CD4-positive, alpha-beta T cell (primary cell): ENCODE data around the gene RPGRIP1L. TPM values are rescaled to one million over a fixed set of nuclear protein-coding genes. Genes with fewer than 3 reads are reported as not detected.

Experiments
- ATAC-seq: fragments of 200-7000 bp; cut with Tn5 transposase; one replicate; pipeline ENCODE4 v1.10.0; 2022; ENCODE audit warnings: mild to moderate bottlenecking; ENCODE audit not compliant: poor library complexity
- CTCF ChIA-PET: fragments of 350-600 bp; sonication (Branson Sonifier 250); formaldehyde crosslinking; loops from one replicate; lab custom pipeline; 2021; ENCODE audit warnings: antibody characterized with exemption, inconsistent platforms; lab: Charles Lee
- POLR2A ChIA-PET: fragments of 350-600 bp; sonication (Branson Sonifier 250); formaldehyde crosslinking; loops from one replicate; lab custom pipeline; 2021; ENCODE audit warnings: antibody characterized with exemption, inconsistent platforms; lab: Charles Lee
- DNase-seq, 14 experiments: peaks; one replicate each; pipeline ENCODE4 v3.0.0-alpha.2; 2013 to 2020; ENCODE audit warnings: mixed read lengths in 2 of 14
- H3K27ac ChIP-seq, 2 donors: one replicate each; pipeline versions ENCODE4 v1.5.1 to v1.7.0; 2013; ENCODE audit warnings: low read length in 2 of 2, low read depth in 1 of 2, mild to moderate bottlenecking in 1 of 2
- H3K27me3 ChIP-seq, 2 experiments: 1 replicate in 1 of 2; 2 replicates in 1 of 2; pipeline versions ENCODE4 v1.6.1 to v1.7.0; 2013; ENCODE audit warnings: low read length in 2 of 2, control low read depth in 1 of 2, mild to moderate bottlenecking in 1 of 2, moderate library complexity in 1 of 2; ENCODE audit not compliant: insufficient read depth in 2 of 2, control insufficient read depth in 1 of 2
- H3K36me3 ChIP-seq: one replicate; pipeline ENCODE4 v1.6.1; 2013; ENCODE audit warnings: low read length, control low read depth; ENCODE audit not compliant: insufficient read depth
- H3K4me1 ChIP-seq: one replicate; pipeline ENCODE4 v1.6.1; 2013; ENCODE audit warnings: low read length, control low read depth; ENCODE audit not compliant: insufficient read depth
- H3K4me3 ChIP-seq: one replicate; pipeline ENCODE4 v1.5.1; 2013; ENCODE audit warnings: mild to moderate bottlenecking, low read length, moderate library complexity
- H3K9me3 ChIP-seq, 2 experiments: 1 replicate in 1 of 2; 2 replicates in 1 of 2; pipeline versions ENCODE4 v1.6.1 to v1.7.0; 2013; ENCODE audit warnings: low read length in 2 of 2, mild to moderate bottlenecking in 2 of 2, control low read depth in 1 of 2, moderate library complexity in 1 of 2; ENCODE audit not compliant: control insufficient read depth in 1 of 2, insufficient read depth in 1 of 2
- H3K27ac Mint-ChIP-seq: one replicate; pipeline ENCODE4 v1.8.0; 2020; ENCODE audit warnings: mixed read lengths
- H3K27me3 Mint-ChIP-seq: one replicate; pipeline ENCODE4 v1.8.0; 2021; ENCODE audit warnings: mixed read lengths
- H3K36me3 Mint-ChIP-seq: one replicate; pipeline ENCODE4 v1.8.0; 2021; ENCODE audit warnings: low read depth, mixed read lengths
- H3K4me1 Mint-ChIP-seq: one replicate; pipeline ENCODE4 v1.8.0; 2021; ENCODE audit warnings: low read depth, mixed read lengths
- H3K4me3 Mint-ChIP-seq: one replicate; pipeline ENCODE4 v1.8.0; 2020; ENCODE audit warnings: mild to moderate bottlenecking, mixed read lengths
- H3K9me3 Mint-ChIP-seq: one replicate; pipeline ENCODE4 v1.8.0; 2020; ENCODE audit warnings: mixed read lengths
- intact Hi-C, 2 experiments: fragments of 100-400 bp; cut with DNase I in 1 of 2; cut with micrococcal nuclease in 1 of 2; formaldehyde crosslinking; loops; one replicate each; pipeline versions ENCODE4 v1.15.1 to v1.9.0; 2023 to 2025; cut with DNase I, micrococcal nuclease
- total RNA-seq, 174 experiments: library from RNA in 2 of 174; stranded (reverse) in 2 of 174; gene quantifications; one replicate each; pipeline ENCODE4 v1.2.3 and lab custom pipeline; 2021 to 2026
- TF ChIP-seq, protein P1 (sequence below): fragments of 200-600 bp; IDR thresholded peaks from one replicate; pipeline ENCODE4 v1.8.0; 2022; ENCODE audit warnings: antibody characterized with exemption, mild to moderate bottlenecking

Gene RPGRIP1L
- total RNA-seq, 2 experiments from 2014 or later, result 2.4 to 2.5 TPM

- intact Hi-C loops, result no loop called here
- H3K36me3 Mint-ChIP-seq, result no peaks in the 10 kb centered on the region
- no peaks in the 10 kb centered on the region for H3K9me3 ChIP-seq
- ATAC-seq (no peak), DNase-seq (no peak)
- TF ChIP-seq, protein P1, sequence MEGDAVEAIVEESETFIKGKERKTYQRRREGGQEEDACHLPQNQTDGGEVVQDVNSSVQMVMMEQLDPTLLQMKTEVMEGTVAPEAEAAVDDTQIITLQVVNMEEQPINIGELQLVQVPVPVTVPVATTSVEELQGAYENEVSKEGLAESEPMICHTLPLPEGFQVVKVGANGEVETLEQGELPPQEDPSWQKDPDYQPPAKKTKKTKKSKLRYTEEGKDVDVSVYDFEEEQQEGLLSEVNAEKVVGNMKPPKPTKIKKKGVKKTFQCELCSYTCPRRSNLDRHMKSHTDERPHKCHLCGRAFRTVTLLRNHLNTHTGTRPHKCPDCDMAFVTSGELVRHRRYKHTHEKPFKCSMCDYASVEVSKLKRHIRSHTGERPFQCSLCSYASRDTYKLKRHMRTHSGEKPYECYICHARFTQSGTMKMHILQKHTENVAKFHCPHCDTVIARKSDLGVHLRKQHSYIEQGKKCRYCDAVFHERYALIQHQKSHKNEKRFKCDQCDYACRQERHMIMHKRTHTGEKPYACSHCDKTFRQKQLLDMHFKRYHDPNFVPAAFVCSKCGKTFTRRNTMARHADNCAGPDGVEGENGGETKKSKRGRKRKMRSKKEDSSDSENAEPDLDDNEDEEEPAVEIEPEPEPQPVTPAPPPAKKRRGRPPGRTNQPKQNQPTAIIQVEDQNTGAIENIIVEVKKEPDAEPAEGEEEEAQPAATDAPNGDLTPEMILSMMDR, result no peak
- no peaks in the 10 kb centered on the region for H3K27me3 Mint-ChIP-seq
- no peak overlapping the region for H3K4me3 ChIP-seq
- H3K4me1 Mint-ChIP-seq, result no peaks in the 10 kb centered on the region
- H3K27ac ChIP-seq, result no peak overlapping the region
- H3K4me3 Mint-ChIP-seq, result no peak overlapping the region
- H3K9me3 Mint-ChIP-seq, result no peaks in the 10 kb centered on the region
- no peaks in the 10 kb centered on the region for H3K4me1 ChIP-seq
- no peaks in the 10 kb centered on the region for H3K27me3 ChIP-seq
- ChIA-PET CTCF (no interaction called here), POLR2A (no interaction called here)
- H3K36me3 ChIP-seq, result no peaks in the 10 kb centered on the region
- no peak overlapping the region for H3K27ac Mint-ChIP-seq
Measured at GRCh38 chr16:53561101-53561888, 142.4 kb downstream of the RPGRIP1L start.

DNA sequence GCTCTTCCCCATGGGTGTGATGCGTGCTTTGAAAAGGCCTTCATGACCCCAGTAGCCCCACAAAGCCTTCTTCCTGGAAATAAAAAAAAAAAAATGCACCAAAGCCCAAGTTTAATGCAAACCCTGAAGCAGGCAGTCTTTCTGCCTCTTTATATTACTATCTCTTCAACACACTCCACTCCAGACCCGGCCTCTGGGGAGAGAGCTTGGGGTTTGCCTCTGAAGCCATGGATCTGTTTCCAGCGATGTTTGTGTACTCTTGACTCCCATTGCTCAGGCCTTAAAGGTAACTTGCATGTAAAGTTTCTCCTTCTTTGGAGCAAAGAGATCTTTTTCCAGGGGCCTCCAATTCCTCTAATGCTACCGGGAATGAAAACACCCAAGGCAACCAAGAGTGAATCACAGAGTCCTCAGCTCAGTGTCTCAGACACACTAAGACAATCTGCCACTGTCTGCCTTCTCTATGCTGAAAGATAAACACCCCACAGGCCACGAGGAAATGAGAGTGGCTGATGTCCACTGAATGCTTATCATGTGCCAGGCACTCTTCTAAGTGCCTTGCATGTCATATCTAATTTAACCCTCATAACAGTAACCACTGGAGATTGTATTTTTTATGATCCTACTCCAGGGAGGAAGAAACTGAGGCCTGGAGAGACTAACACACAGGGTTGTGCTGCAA is 144.2 kb downstream of the RPGRIP1L start:
- no peak overlapping the region for H3K4me3 ChIP-seq
- no peaks in the 10 kb centered on the region for H3K9me3 Mint-ChIP-seq
- ATAC-seq (no peak), DNase-seq (no peak)
- H3K27me3 ChIP-seq, result no peaks in the 10 kb centered on the region
- H3K4me1 ChIP-seq, result no peaks in the 10 kb centered on the region
- H3K36me3 Mint-ChIP-seq, result no peaks in the 10 kb centered on the region
- TF ChIP-seq, protein P1, result no peak
- CTCF ChIA-PET, result no interaction called here
- H3K27ac ChIP-seq, result no peak overlapping the region
- H3K9me3 ChIP-seq, result no peaks in the 10 kb centered on the region
- no peak overlapping the region for H3K27ac Mint-ChIP-seq
- no peaks in the 10 kb centered on the region for H3K36me3 ChIP-seq
- POLR2A ChIA-PET, result no interaction called here
- intact Hi-C loops, result loop anchor here (10.0 kb wide), 3 partner anchors 1465 to 1905 kb away; no protein-coding TSS in a partner anchor
- H3K4me1 Mint-ChIP-seq, result no peaks in the 10 kb centered on the region
- no peaks in the 10 kb centered on the region for H3K27me3 Mint-ChIP-seq
- no peak overlapping the region for H3K4me3 Mint-ChIP-seq

GRCh38 chr16:53558710-53559109 is 144.9 kb downstream of the RPGRIP1L start:
- no peaks in the 10 kb centered on the region for H3K9me3 ChIP-seq
- Mint-ChIP-seq H3K4me1 (no peaks in the 10 kb centered on the region), H3K27ac (no peak overlapping the region), H3K9me3 (no peaks in the 10 kb centered on the region), H3K4me3 (no peak overlapping the region), H3K36me3 (no peaks in the 10 kb centered on the region), H3K27me3 (peaks cover 5% of the 10 kb centered on the region)
- TF ChIP-seq, protein P1, result no peak
- intact Hi-C loops, result loop anchor here (10.0 kb wide), 3 partner anchors 1466 to 1906 kb away; no protein-coding TSS in a partner anchor
- no peaks in the 10 kb centered on the region for H3K4me1 ChIP-seq
- H3K27ac ChIP-seq, result no peak overlapping the region
- no peak for ATAC-seq
- no peak for DNase-seq
- H3K36me3 ChIP-seq, result no peaks in the 10 kb centered on the region
- ChIA-PET POLR2A (no interaction called here), CTCF (no interaction called here)
- no peaks in the 10 kb centered on the region for H3K27me3 ChIP-seq
- no peak overlapping the region for H3K4me3 ChIP-seq
